Activated naive CD8-positive, alpha-beta T cell treated with anti-CD3 and anti-CD28 coated beads for 36 hours (primary cell): Measurements from ENCODE around the gene HOXA7. TPM values are rescaled to one million over a fixed set of nuclear protein-coding genes. Genes with fewer than 3 reads are reported as not detected.

Source experiments
- DNase-seq: peaks from one replicate; pipeline ENCODE4 v3.0.0; 2021
- H3K27ac Mint-ChIP-seq: one replicate; pipeline ENCODE4 v1.8.0; 2022; ENCODE audit warnings: mild to moderate bottlenecking, moderate library complexity, mixed read lengths
- H3K27me3 Mint-ChIP-seq: one replicate; pipeline ENCODE4 v1.8.0; 2022; ENCODE audit warnings: mild to moderate bottlenecking, mixed read lengths
- H3K36me3 Mint-ChIP-seq: one replicate; pipeline ENCODE4 v1.8.0; 2021; ENCODE audit warnings: mild to moderate bottlenecking, mixed read lengths
- H3K4me1 Mint-ChIP-seq: one replicate; pipeline ENCODE4 v1.8.0; 2021; ENCODE audit warnings: mixed read lengths
- H3K4me3 Mint-ChIP-seq: one replicate; pipeline ENCODE4 v1.8.0; 2022; ENCODE audit warnings: mild to moderate bottlenecking, moderate library complexity, mixed read lengths
- H3K9me3 Mint-ChIP-seq: one replicate; pipeline ENCODE4 v1.8.0; 2022; ENCODE audit warnings: mixed read lengths
- total RNA-seq, 2 experiments: library from RNA; stranded (reverse); gene quantifications; one replicate each; pipeline ENCODE4 v1.2.3, GENCODE V29; 2021

The HOXA7 gene
- total RNA-seq, 2 experiments from 2014 or later = not detected

- H3K27ac Mint-ChIP-seq = no peak overlapping the region
- peaks cover 7% of the 10 kb centered on the region for H3K4me1 Mint-ChIP-seq
- H3K27me3 Mint-ChIP-seq = peaks cover 88% of the 10 kb centered on the region
- peaks cover 2% of the 10 kb centered on the region for H3K36me3 Mint-ChIP-seq
- DNase-seq = peak; percentile 68
- no peaks in the 10 kb centered on the region for H3K9me3 Mint-ChIP-seq
- peak overlapping the region; percentile 58 for H3K4me3 Mint-ChIP-seq
These were observed 23.3 kb upstream of the HOXA7 start for GRCh38 chr7:27179503-27180430.

GRCh38 chr7:27179030-27179429 is 22.6 kb upstream of the HOXA7 start:
- DNase-seq = no peak
- Mint-ChIP-seq H3K36me3 (peaks cover 2% of the 10 kb centered on the region), H3K27ac (no peak overlapping the region), H3K4me3 (no peak overlapping the region), H3K4me1 (peaks cover 5% of the 10 kb centered on the region), H3K27me3 (peaks cover 88% of the 10 kb centered on the region), H3K9me3 (no peaks in the 10 kb centered on the region)

GRCh38 chr7:27178366-27178765 is 21.9 kb upstream of the HOXA7 start:
- Mint-ChIP-seq H3K27ac (no peak overlapping the region), H3K4me1 (peaks cover 5% of the 10 kb centered on the region), H3K4me3 (no peak overlapping the region), H3K9me3 (no peaks in the 10 kb centered on the region), H3K36me3 (peaks cover 2% of the 10 kb centered on the region), H3K27me3 (peaks cover 83% of the 10 kb centered on the region)
- no peak for DNase-seq

GRCh38 chr7:27177795-27178320 is 21.4 kb upstream of the HOXA7 start:
- no peaks in the 10 kb centered on the region for H3K9me3 Mint-ChIP-seq
- H3K4me3 Mint-ChIP-seq = no peak overlapping the region
- peaks cover 79% of the 10 kb centered on the region for H3K27me3 Mint-ChIP-seq
- peaks cover 5% of the 10 kb centered on the region for H3K4me1 Mint-ChIP-seq
- no peak for DNase-seq
- H3K36me3 Mint-ChIP-seq = peaks cover 2% of the 10 kb centered on the region
- no peak overlapping the region for H3K27ac Mint-ChIP-seq

GRCh38 chr7:27176962-27177794 is 20.7 kb upstream of the HOXA7 start:
- no peak for DNase-seq
- Mint-ChIP-seq H3K4me1 (peaks cover 7% of the 10 kb centered on the region), H3K4me3 (no peak overlapping the region), H3K27me3 (peaks cover 78% of the 10 kb centered on the region), H3K27ac (no peak overlapping the region), H3K9me3 (no peaks in the 10 kb centered on the region), H3K36me3 (peaks cover 2% of the 10 kb centered on the region)

GRCh38 chr7:27176524-27176845 is 20.0 kb upstream of the HOXA7 start:
- Mint-ChIP-seq H3K27me3 (peaks cover 79% of the 10 kb centered on the region), H3K9me3 (no peaks in the 10 kb centered on the region), H3K4me1 (peaks cover 12% of the 10 kb centered on the region), H3K27ac (no peak overlapping the region), H3K36me3 (peaks cover 2% of the 10 kb centered on the region), H3K4me3 (no peak overlapping the region)
- DNase-seq = no peak

GRCh38 chr7:27175626-27176523 is 19.4 kb upstream of the HOXA7 start:
- H3K4me1 Mint-ChIP-seq = peaks cover 13% of the 10 kb centered on the region
- H3K27ac Mint-ChIP-seq = no peak overlapping the region
- no peak for DNase-seq
- no peak overlapping the region for H3K4me3 Mint-ChIP-seq
- H3K9me3 Mint-ChIP-seq = no peaks in the 10 kb centered on the region
- peaks cover 79% of the 10 kb centered on the region for H3K27me3 Mint-ChIP-seq
- peaks cover 2% of the 10 kb centered on the region for H3K36me3 Mint-ChIP-seq

GRCh38 chr7:27174874-27175625 is 18.6 kb upstream of the HOXA7 start:
- DNase-seq = no peak
- peaks cover 16% of the 10 kb centered on the region for H3K4me1 Mint-ChIP-seq
- no peak overlapping the region for H3K4me3 Mint-ChIP-seq
- H3K36me3 Mint-ChIP-seq = peaks cover 2% of the 10 kb centered on the region
- no peaks in the 10 kb centered on the region for H3K9me3 Mint-ChIP-seq
- H3K27me3 Mint-ChIP-seq = peaks cover 83% of the 10 kb centered on the region
- no peak overlapping the region for H3K27ac Mint-ChIP-seq

- no peak for DNase-seq
- Mint-ChIP-seq H3K4me1 (peaks cover 12% of the 10 kb centered on the region), H3K9me3 (no peaks in the 10 kb centered on the region), H3K36me3 (no peaks in the 10 kb centered on the region), H3K27me3 (peaks cover 82% of the 10 kb centered on the region), H3K4me3 (peak within 1 kb of the TSS; percentile 25), H3K27ac (no peak within 1 kb of the TSS)
These were observed 17.7 kb upstream of the HOXA7 start, which contains the start of gene HOXA10 for GRCh38 chr7:27173956-27174873. Gene HOXA10 (minus strand): TSS chr7:27174320. CDS start chr7:27174306, 14 bp downstream.

- Mint-ChIP-seq H3K27me3 (peaks cover 82% of the 10 kb centered on the region), H3K36me3 (no peaks in the 10 kb centered on the region), H3K4me1 (peaks cover 15% of the 10 kb centered on the region), H3K27ac (no peak overlapping the region), H3K4me3 (no peak overlapping the region), H3K9me3 (no peaks in the 10 kb centered on the region)
- DNase-seq = no peak
These were observed 17.1 kb upstream of the HOXA7 start for GRCh38 chr7:27173511-27173955.

- peak overlapping the region; percentile 14 for H3K4me3 Mint-ChIP-seq
- no peak for DNase-seq
- no peaks in the 10 kb centered on the region for H3K9me3 Mint-ChIP-seq
- H3K36me3 Mint-ChIP-seq = no peaks in the 10 kb centered on the region
- peaks cover 16% of the 10 kb centered on the region for H3K4me1 Mint-ChIP-seq
- peaks cover 82% of the 10 kb centered on the region for H3K27me3 Mint-ChIP-seq
- no peak overlapping the region for H3K27ac Mint-ChIP-seq
These were observed 16.5 kb upstream of the HOXA7 start for GRCh38 chr7:27172823-27173510.

- Mint-ChIP-seq H3K9me3 (no peaks in the 10 kb centered on the region), H3K27me3 (peaks cover 82% of the 10 kb centered on the region), H3K27ac (no peak overlapping the region), H3K4me1 (peaks cover 16% of the 10 kb centered on the region), H3K4me3 (no peak overlapping the region), H3K36me3 (no peaks in the 10 kb centered on the region)
- DNase-seq = no peak
These were observed 15.9 kb upstream of the HOXA7 start for GRCh38 chr7:27172315-27172774.
